HL-60 (cell line): ENCODE results near the gene OR10H3.

ENCODE experiments used
- CTCF ChIP-seq: IDR thresholded peaks from one replicate; pipeline ENCODE4 v1.5.1; 2011; ENCODE audit warnings: low read length, control low read depth, inconsistent platforms; ENCODE audit not compliant: insufficient read depth
- GABPA ChIP-seq: IDR thresholded peaks from 2 replicates; pipeline ENCODE4 v1.6.1; 2012; ENCODE audit warnings: low read depth
- POLR2AphosphoS5 ChIP-seq: IDR thresholded peaks from 2 replicates; pipeline ENCODE4 v1.6.1; 2012; ENCODE audit warnings: low read depth
- REST ChIP-seq: IDR thresholded peaks from 2 replicates; pipeline ENCODE4 v1.6.1; 2012; ENCODE audit warnings: low read depth; ENCODE audit not compliant: insufficient replicate concordance

- TF ChIP-seq CTCF (no peak), POLR2AphosphoS5 (no peak), REST (no peak), GABPA (no peak)
These were observed 49.9 kb downstream of the OR10H3 start, which contains the start of gene OR10H5 for GRCh38 chr19:15787611-15788155.
